IPS DF 4.7 (cell line): ENCODE data around the gene DNAH8.

Source experiments
- DNase-seq: peaks from one replicate; pipeline ENCODE4 v3.0.0-alpha.2; 2013; ENCODE audit warnings: low spot score; ENCODE audit errors: extremely low read depth

Gene DNAH8

DNA sequence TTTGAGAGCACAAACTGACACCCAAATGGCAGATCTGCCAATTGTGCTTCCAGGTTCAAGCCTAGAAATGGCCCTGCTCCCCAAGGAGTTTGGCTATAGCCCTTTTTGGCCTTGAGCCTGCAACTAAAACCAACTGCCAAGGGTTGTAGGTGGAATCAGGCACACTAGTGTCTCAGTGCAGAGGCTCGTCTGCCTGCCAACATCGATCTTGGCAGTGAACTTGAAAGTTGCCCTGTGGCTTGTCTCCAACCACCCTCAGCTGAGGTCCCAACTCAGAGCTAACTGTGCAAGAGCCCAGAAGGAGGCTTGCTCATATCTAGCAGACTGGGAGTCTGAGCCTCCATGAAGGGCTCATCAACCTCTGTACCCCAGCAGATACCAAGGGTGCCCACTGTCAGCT lies 240.8 kb downstream of the DNAH8 start:
- DNase-seq: no peak

DNA sequence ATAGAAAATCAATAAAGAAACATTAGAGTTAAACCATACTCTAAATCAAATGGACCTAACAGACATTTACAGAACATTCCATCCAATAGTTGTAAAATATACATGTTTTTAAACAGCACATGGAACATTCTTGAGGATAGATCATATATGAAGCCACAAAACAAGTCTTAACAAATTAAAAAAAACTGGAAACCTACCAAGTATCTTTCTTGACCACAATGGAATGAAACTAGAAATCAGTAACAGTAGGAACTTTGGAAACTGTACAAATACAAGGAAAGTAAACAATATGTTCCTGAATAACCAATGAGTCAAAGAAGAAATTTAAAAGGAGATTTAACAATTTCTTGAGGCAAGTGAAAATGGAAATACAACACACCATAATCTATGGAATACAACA lies 242.3 kb downstream of the DNAH8 start:
- DNase-seq: no peak

DNA sequence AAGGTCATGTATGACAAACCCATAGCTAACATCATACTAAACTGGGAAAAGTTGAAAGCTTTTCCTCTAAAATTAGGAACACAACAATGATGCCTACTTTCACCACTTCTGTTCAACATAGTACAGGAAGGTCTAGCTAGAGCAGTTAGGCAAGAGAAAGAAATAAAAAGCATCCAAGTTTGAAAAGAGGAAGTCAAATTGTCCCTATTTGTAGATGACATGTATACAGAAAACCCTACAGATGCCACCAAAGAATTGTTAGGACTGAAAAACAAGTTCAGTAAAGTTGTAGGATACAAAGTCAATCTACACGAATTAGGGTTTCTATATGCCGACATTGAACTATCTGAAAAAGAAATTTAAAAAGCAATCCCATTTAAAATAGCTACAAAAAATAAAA lies 244.0 kb downstream of the DNAH8 start:
- DNase-seq: no peak

DNA sequence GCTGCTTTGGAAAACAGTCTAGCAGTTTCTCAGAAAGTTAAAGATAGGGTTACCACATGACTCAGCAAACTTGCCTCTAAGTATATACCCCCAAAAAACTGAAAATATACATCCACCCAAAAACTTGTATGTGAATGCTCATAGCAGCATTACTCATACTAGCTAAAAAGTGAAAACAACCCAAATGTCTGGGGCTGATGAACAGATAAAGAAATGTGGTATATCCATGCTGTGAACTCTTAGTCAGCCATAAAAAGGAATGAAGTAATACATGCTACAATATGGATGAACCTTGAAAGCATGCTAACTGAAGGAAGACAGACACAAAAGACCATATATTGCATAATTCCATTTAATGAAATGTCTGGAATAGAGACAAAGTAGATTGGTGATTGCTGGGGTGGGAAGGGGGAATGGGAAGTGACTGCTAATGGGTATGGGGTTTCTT lies 253.6 kb downstream of the DNAH8 start:
- no peak for DNase-seq

DNA sequence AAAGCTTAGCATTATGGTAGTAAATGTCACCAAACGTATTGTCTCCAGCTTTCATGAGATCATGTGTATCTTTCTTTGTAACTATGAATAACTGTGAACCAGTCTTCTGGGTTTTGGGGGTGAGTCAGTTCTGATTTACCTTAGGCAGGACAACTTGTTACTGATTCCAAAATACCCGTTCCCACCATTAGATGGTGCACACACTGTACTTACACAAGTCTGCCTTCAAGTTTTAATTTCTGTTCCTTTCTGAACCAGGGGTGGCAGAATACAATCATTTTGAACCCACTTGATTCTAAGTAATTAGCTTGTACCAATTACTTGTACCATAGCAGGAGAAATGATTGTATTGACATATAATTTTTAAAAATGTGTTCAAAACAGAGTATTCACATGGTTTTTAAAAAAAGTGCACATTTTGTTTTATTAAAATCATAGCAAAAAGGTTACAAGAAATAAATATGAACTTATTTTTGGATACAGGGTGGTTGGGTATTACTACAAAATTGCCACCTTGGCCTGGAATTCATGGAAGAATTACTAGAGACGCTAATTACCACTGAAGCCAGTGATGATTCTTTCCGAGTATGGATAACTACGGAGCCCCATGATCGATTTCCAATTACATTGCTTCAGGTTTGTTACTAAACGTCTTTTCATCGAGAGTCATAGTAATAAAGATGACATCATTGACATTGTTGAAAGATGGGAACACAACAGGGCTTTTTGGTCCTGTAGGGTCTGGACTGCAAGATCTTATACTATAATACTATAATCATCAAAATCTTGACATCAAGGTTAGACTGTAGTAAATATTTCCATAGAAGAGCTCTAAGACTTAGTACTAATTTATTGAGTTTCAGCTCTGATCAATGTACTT lies 258.3 kb downstream of the DNAH8 start:
- no peak for DNase-seq

DNA sequence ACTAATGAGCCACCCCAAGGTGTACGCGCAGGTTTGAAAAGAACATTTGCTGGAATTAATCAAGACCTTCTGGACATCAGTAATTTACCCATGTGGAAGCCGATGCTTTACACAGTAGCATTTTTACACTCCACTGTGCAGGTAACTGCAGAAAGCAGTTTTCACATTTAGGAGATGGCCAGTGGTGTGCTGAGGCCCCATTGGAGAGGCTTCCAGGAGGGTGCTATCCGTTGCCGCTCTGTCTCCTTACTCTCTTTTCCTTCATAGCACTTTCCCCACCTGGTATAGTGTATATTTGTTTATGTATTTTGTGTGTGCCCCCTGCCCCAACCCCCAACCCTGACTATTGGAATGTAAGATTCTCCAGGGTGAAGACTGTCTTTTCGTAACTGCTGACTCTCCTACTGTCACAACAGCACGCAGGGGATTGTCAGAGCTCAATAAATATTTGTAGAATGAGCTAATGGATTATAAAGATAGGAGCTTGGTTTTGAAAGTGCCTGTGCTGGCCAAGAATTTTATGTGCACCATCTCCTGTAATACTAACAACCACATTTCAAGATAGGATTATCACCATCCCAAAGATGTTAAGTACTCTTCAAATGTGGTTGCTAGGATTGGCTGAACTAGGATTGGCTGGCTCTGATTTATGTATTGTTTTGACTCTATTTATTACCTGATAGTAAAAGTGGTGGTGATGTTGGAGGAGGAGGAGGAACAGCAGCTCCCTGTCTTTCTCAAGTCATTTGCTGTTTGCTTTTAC lies 259.5 kb downstream of the DNAH8 start:
- no peak for DNase-seq

DNA sequence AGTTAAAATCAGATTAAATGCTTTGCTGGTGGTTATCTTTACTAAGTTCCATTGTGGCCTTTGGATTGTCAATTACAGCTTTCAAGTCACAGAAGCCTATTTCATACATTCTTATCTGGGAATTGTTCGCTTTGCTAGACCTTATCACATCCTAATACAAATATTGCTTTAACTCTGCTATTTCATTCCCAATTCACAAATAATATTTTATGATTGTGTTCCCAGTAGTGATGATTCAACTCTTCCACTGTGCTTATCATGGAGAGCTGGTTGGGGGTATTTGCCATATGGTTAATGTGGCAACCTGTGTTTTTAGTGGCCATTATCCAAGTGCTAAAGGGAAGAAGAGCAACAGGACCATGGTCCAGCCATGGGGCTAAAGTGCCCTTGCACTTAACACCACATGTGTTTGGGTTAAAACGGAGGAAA lies 260.5 kb downstream of the DNAH8 start:
- DNase-seq: no peak

DNA sequence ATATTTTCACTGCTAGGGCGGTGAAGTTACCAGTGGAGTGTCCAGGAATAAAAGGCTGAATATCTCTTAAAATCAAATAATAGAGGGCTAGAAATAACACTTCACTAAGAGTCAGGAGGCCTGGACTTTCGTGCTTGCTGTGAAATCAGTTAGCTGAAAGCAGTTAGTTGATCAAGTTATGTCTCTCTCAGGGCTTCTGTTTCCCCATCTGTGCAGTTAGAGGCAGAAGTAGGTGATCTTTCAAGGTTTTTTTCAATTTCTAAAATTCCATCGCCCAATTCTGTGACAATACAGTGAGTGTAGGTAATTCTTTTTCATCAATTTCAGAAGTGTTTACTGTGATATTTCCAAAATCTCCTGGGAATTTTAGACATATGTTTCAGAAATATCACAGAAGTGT lies 260.9 kb downstream of the DNAH8 start:
- no peak for DNase-seq

DNA sequence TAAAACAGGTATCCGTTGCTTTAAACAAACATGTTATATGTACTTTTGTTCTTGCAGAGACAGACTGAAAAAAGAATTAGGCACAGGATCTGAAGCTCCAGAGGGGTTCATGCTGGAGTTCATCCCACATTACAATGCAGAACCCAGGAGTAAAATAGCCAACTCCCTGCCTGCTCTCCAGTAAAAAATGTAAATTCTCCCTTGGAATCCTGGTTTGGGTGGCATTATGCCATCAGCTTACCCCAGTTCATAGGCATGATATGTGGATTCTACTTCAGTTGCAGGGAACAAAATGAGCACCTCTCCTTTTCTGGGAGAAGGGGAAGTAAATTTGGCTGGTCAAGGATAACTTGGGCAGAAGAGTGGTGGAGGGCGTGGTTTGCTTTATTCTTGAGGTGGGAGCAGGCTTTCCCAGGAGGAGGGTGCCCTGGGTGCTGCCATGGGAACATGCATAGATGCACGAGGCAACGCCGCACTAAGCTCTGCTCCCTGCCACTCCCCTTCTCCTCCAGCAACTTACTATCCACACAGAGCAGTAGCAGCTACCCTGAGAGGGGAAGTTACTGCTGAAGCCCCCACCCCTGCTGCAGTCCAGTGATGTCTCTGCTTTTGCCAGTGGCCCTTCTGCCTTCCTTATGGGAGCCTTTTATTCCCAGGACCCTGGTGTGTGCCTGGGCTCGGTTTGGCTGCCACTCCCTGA lies 261.8 kb downstream of the DNAH8 start:
- DNase-seq: no peak

DNA sequence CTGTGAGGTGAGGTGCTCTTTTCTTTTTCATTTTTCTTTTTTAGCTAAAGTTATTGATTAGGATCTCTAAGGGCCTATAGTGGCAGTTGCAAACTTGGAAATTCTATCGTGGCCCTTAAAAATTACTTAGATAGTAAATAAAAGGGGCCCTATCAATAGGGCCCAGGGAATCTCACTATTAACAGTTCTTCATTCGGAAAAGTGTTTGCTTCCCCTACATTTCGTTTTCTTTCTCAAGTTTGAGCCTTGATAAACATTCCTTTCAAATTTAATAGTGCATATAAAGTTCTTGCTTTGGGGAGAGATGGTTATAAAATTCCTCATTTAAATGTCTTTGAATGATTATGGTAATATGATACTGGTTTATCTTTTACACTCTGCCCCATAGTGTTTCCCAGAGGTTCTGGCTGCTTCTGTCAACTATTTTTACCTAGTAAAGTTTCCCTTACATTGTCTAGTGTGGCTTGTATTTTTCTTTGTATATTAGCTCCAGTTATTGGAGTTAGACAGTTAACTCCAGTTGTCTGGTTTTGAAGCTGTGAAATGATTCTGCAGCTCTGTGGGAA lies 263.1 kb downstream of the DNAH8 start:
- no peak for DNase-seq

DNA sequence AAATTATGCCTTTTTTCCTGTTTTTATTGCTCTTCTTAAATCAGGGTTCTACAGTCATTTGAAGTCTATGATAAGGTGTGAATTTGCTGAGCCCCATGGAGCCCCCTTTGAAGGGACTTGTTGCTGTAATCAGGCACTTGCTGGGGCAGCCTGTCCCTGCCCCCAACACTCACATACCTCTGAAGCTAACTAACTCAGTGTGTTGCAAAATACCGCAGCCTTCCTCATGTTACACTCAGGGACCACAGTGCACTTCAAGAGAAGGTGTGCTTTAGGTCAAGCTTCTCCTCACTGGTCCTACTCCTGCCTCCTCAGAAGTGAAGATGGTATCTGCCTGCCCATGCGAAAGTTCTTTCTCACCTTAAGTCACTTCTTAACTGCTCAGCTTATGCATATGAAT lies 267.4 kb downstream of the DNAH8 start:
- no peak for DNase-seq

DNA sequence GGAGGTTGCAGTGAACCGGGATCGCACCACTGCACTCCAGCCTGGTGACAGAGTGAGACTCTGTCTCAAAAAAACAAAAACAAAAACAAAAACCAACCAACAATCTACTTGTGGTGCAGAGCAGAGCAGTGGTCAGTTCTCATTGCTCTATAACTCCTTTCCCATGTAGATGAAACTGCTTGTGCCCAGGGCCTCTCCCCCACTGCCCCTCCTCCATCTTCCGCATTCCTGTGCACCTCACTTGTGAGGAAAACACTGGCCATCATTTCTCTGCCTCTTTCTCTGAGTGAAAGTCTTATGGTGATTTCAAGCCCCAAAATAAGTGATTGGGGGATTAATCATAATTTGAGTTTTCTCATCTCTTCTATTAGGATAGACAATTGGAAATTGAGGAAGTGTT lies 269.6 kb downstream of the DNAH8 start:
- DNase-seq: no peak

DNA sequence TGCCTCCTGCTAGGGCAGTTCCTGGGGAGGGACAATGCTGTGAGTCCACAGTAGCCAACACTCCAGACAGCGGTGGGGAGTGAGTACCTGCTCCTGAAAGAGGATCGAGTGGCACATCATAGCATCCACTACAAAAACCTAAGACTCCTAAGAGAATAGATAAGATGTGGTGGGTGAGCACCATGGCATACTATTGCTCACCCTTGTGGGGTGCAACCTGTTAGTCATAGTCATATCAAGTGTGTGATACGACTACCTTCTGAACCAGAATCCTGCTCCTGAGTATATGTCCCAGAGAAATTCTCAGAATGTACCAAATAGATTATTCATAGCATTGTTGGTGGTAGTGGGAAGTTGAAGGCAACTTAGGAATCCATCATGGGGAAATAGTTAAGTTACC lies 270.7 kb downstream of the DNAH8 start:
- DNase-seq: no peak

DNA sequence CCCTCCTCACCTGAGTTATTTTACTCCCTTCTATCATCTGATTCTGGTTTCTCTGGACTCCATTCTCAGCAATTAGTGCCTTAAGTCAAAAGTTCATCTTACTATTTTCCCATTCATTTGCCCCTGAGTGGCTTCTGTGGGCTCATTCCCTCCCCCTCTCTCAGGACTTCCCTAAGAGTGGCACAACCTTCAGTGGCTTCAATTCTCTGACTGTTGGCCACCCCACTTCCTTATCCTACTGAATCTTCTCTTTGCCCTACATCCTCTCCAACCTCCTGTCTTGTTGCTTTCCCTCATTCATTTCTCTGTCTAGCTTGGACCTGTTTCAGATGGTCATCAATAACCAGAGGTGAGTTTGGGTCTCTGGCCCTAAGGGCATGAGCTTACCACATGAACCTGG lies 272.4 kb downstream of the DNAH8 start:
- DNase-seq: no peak

DNA sequence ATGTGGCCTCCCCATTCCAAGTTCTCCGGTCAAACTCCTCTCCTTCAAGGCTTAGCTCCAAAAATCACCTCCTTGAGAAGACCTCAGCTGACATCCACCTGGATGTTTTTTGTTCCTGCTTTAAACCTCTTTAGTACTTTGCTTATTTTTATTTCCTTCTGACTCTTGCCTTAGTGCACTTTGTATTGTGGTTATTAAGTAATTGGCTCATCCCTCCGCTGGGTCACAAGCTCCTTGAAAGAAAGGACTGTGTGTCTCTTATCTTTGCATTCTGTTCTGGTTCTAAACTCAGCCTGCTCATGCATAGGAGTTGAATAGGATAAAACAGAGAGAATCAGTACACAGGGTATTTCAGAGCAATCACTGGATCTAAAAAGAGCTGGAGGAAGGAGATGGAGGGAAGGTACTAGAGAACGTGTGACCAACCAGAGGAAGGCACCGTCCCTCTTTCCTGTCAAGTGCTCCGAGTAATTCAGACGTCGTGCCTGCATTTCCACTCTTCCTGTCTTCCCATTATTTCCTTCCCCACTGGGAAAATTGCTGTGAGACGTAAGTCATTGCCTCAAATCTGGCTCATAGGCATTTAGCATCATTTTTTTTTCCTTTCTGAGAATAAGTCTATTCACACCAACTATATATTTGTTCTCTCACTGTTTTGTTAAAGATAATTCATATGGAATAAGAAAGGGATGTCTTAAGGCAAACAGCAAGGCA lies 273.8 kb downstream of the DNAH8 start:
- DNase-seq: no peak

DNA sequence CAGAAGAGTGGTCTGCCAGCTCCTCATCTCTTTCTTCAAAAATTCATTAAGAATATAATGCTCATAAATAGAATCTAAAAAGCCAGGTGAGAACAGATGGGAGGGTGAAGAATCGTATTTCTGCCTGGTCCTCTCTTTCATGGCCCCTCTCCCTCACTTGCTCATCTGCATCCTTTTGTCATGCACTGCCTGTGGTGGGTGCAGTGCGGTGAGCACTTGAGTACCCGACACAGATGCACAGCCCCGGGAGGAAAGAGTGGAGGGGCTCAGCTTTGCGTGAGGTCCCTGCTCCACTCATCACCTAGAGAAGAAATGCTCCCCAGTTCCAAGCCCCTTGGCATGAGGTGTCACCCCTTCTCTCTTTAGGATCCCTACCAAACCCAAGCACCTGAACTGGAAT lies 275.4 kb downstream of the DNAH8 start:
- DNase-seq: no peak

DNA sequence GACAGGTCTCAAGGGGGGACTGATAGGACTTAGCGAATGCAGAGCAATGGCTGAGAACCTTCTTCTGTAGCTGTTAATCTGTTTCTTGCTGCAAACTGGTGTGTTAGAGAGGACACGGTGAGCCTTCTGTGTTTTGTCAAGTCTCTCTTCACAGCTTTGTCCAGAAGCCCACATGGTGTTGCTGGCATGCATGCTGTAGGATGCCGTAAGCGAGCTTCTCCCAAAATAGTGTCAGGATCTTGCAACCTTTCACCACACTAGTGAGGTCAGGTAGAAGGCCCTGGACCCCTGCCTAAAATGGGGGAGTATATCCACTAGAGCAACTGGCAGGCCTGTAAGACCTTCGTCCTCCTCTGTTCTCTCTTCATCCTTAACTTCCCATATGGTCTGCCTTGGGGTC lies 281.6 kb downstream of the DNAH8 start:
- no peak for DNase-seq

DNA sequence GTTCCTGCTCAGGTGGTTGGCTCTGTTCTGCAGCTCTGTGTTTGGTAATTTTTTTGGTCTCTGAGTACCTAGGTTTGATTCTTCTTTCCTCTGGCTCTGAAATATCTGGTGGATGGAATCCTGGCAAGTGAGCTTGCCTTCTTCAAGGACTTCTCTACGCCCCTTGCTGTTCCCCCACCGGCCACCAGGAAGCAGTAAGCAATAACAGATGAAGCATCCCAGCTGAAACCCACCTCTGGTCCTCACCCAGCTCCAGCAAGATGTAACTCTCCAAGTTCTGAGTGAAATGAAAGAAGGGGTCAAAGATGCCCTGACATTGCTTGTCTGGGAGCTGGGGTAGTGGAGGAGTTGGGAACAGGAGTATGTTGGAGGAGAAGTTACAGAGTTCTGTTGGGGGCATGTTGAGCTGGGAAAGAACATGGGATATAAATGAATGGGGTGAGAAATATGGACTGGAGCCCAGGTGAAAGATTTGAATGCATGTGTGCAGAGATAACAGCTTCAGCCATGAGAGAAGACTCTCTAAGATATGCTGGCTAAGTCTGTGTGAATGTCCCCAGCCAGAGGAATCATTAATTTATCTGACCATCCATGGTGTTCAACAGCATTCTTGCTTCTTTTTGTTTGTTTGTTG lies 282.1 kb downstream of the DNAH8 start:
- DNase-seq: no peak

DNA sequence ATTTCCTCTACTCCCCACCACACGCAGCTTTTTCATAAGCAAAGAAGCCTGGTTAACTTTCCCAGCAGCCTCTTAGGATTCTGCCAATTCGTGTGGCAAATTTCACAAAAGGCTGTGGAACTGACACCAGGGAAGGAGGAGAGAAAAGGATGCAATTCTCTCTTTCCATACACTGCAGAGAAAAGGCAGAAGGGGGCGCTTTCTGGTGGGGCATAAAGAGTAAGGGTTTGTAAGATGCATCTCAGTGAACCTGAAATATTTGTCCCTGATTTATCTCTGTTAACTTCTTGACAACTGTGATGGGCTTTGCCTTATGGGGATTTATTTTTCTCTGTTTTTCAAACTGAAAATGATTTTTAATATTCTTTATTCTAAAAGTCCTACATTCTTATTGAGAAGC lies 288.0 kb downstream of the DNAH8 start:
- no peak for DNase-seq

DNA sequence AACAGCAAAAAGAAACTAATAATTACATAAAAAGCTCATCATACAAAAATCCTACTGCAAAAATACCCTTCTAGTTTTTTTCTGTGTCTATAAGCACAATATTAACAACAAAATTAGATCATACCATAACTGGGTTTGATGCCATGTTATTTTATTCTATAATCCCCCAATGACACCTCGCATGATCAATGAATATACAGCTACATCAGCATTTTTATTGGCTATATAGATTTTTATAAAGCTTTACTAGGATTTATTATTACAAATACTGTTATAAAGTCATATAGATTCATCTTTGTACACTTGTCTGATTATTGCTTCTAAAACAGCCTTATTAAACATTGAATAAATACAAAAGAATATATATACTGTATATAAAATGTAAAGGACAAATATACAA lies 288.4 kb downstream of the DNAH8 start:
- DNase-seq: no peak

DNA sequence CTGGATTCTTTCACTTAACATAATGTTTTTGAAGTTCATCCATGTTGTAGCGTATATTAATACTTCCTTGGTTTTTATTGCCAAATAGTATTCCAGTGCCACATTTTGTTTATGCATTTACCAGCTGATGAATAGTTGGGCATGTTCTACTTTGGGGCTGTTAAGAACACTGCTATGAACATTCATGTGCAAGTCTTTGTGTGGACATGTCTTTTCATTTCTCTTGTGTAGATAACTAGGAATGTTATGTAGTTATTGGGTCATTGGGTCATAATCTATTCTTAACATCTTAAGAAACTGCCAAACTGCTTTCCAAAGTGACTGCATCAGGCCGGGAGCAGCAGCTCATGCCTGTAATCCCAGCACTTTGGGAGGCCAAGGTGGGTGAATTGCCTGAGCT lies 289.7 kb downstream of the DNAH8 start:
- DNase-seq: no peak
